Fibroblast of mammary gland (primary cell): ENCODE measurements around the gene PRDX6.

ENCODE experiments used
- DNase-seq: peaks from one replicate; pipeline ENCODE4 v3.0.0-alpha.2; 2010; ENCODE audit warnings: low read depth
- H3K4me3 ChIP-seq: 2 replicates; pipeline ENCODE4 v1.5.1; 2011; ENCODE audit warnings: low read depth, mild to moderate bottlenecking, low read length, moderate library complexity; ENCODE audit not compliant: control insufficient read depth
- CTCF ChIP-seq: conservative IDR thresholded peaks from 2 replicates; pipeline ENCODE4 v1.5.1; 2011; ENCODE audit warnings: low read depth, low read length, inconsistent platforms; ENCODE audit not compliant: control insufficient read depth, insufficient read depth

The PRDX6 gene

GRCh38 chr1:173477286-173478093 is at the start of gene PRDX6:
PRDX6 (plus strand) TSS chr1:173477335; CDS start chr1:173477398, 63 bp downstream.
- peak; percentile 41 for DNase-seq
- H3K4me3 ChIP-seq = peak within 1 kb of the TSS; percentile 84
- no peak for TF ChIP-seq CTCF

GRCh38 chr1:173429471-173430402 is 47.4 kb upstream of the PRDX6 start:
- DNase-seq = peak; percentile 96
- peak; percentile 65 for TF ChIP-seq CTCF
- peak overlapping the region; percentile 42 for H3K4me3 ChIP-seq

GRCh38 chr1:173430677-173431303 is 46.3 kb upstream of the PRDX6 start:
- no peak overlapping the region for H3K4me3 ChIP-seq
- no peak for DNase-seq
- TF ChIP-seq CTCF = no peak

- TF ChIP-seq CTCF = peak; percentile 95
- DNase-seq = peak; percentile 93
- H3K4me3 ChIP-seq = no peak overlapping the region
Observed at GRCh38 chr1:173431304-173432045, 45.7 kb upstream of the PRDX6 start.

- no peak overlapping the region for H3K4me3 ChIP-seq
- no peak for DNase-seq
- no peak for TF ChIP-seq CTCF
Observed at GRCh38 chr1:173432331-173432730, 44.8 kb upstream of the PRDX6 start.
